Stimulated activated CD4-positive, alpha-beta T cell treated with anti-CD3 and anti-CD28 coated beads, Interleukin-15, amount 100 ng/mL, for 24 hours (primary cell): Measurements from ENCODE around the gene BMPER.

Experiments used
- DNase-seq: peaks from one replicate; pipeline ENCODE4 v3.0.0-alpha.2; 2020

BMPER gene

DNA sequence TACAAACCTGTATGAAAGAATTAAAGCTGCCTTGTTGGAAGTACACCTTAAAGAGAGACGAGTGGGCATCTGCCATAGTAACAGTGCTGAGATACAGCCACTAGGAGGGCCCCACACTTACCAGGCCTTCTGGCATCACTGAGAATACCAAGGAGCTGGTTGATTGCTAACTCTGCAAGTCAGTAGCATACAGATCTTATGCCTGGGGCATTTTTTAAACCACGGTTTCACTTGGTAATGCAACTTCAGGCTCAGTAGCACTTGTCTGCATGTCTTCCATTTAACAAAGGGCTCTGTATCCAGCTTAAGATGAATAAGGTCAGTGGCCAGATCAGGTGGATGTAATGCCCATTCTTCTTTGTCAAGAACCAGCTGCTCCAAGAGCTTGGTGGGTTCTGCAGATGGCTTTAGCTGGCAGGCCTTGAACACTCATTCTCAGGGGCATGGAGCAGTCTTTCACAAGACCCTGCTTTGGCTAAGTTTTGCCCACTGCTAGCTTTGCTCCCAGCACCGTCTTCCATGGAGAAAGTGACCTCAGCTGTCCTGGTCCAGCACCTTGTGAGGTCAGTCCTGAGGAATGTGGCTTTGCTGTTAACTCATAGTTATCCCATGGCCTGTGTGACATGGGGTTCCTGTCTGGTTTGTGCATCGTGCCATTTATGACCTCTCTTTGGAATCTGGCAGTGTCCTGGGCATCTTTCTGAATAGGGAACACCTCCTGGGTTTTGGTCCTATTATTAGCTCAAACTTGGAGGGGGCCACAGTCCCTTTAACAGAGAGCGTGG lies 68.1 kb downstream of the BMPER start:
- DNase-seq, result no peak

GRCh38 chr7:33979300-33979806 lies 74.0 kb downstream of the BMPER start:
- no peak for DNase-seq

DNA sequence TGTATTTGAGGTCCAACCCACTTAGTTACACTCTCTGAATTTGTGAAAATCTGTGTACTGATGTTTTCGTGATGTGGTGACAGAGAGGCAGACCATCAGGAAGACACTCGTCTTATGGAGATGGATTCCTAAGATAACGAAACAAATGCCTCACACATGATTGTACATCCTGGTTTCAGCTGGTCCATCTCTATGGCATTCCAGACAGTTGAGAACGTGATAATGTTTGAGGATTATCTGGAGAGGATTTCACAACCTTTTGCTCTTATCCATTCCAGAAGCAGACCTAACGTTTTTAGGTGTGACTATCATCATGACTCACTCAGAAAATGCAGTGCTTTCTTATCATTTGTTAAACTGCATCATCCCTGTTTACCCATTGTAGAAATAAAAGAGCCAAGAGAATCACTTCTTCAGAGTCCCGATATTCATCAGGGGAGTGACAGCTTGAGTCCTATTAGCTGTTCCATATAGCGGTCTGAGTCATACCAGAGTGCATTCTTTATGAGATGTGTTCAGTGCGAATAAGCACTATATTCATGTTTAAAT lies 74.5 kb downstream of the BMPER start:
- no peak for DNase-seq

DNA sequence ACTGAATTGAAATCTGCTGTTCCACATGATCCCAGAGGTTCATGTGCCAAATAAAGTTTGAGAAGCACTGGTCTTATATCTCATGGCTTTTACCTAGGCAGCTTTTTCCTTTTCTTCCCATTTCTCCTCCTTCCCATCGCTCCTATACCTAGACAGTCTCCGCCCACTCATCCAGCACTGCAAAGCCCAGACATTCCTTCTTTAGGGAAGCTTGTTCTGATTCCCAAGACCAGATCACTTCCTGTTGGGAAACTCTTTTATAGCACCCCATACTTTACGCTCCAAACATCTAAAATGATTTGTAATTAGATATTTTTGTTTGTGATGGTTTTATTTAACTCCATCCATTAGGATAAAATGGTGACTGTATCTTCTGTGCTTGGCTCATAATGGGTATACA lies 75.9 kb downstream of the BMPER start:
- no peak for DNase-seq

DNA sequence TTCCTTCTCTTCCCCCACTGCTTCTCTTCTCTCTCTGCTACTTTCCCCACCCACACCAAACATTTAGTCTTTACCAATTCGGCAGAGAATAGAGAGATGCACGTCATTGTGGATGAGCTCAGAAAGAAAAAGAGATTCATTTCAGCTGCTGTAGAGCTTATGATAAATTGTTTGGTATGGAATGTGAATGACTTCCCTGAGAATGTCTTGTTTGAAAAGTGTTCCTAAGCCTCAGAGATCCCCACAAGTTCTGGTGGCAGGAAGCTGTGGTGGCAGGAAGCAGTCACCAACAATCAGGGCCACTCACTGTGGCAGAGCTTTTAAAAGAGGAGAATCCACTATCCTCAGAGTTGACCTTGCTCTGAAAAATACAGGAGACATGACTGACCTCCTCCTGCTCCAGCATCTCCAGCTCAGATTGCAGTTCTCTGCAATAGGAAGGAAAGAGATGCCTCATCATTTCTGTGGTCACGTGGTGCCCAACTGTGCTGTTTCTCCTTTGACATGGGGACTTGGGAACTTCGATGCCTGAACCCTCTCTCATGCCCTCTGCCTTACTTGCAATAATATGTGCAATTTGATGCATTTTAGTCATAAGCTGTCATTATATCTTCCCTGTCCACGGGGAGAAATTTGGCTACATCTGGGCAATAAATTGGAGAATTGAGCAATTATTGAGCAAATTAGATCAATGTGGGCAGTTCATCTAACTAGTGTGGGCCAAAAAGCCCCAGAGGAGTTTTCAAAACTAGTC lies 76.5 kb downstream of the BMPER start:
- DNase-seq, result no peak

DNA sequence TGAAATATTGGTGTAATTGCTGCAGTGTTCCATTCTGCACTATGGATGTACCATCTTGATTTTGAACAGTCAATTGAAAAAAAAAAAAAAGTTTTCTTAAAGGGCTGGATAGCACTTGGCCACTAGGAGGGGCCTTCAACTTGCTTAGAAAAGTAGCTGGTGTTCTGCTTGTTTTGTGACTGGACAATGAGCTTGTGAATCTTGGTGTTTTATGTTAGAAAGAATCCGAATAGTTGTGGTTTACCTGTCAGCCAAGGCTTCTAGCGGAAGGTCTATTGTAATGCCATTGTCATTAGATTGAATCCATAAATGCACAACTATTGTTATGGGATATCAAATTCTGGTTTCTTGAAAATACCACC lies 77.1 kb downstream of the BMPER start:
- no peak for DNase-seq

GRCh38 chr7:33986451-33986850 lies 81.1 kb downstream of the BMPER start:
- no peak for DNase-seq

DNA sequence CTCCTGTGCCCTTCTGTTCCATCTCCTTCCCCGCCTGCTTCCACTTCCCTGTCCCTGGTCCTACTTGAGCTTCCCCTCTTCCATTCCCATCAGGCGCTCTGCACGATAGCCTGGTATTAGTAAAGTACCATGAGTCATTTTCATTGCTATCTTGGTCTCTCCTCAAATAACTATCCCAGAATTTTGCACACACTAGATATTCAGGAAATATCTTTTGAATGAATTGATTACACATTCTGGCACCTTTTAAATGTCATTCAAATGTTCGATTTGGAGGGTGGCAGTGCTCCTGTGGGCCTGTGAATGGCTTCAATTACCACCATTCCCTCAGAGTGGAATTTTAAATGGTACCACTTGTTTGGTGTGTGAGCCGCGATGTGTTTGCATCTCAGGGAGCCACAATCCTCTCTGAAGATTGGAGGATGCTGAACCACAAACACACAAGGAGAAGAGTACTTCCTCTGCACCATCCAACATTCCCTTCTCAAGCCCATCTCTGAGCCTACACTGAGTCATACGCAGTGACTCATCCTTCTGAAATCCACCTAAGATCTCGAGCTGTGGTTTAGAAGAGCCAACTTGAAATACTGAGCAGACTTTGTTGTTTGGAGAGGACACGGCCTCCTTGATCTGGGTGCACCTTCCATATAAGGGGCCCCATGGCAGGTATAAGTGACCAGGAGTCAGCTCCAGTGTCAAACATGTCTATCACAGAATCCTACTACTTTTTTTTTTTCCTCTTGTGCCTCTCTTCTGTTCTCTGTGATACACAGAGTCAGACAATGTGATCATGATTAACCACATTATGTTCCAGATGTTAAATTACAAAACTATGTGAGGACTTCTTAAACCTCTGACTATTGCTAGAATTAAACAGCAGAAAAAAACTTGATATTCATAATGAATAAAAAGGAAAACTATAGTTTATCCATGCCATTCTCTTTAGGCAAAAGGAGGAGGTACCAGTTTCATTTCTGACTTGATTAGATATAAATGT lies 81.9 kb downstream of the BMPER start:
- no peak for DNase-seq

DNA sequence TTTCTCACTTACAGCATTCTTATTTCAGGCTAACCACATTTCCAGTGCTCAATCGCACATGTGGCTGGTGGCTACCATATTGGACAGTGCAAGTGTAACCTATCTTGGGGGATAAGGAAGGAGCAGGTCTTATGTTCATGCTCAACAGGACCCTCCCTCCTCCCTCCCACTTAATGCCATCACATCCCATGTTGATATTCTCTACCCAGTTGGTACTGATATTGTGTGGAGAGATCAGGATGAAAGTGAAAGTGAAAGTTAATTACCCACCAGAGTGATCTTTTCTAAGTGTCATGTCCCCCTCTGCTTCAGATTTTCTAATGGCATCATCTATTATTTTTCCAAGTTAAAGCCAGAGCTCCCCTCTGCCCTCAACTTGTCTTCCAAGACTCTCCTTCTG lies 91.6 kb downstream of the BMPER start:
- DNase-seq, result no peak

GRCh38 chr7:33998476-33998875 lies 93.1 kb downstream of the BMPER start:
- DNase-seq, result no peak

DNA sequence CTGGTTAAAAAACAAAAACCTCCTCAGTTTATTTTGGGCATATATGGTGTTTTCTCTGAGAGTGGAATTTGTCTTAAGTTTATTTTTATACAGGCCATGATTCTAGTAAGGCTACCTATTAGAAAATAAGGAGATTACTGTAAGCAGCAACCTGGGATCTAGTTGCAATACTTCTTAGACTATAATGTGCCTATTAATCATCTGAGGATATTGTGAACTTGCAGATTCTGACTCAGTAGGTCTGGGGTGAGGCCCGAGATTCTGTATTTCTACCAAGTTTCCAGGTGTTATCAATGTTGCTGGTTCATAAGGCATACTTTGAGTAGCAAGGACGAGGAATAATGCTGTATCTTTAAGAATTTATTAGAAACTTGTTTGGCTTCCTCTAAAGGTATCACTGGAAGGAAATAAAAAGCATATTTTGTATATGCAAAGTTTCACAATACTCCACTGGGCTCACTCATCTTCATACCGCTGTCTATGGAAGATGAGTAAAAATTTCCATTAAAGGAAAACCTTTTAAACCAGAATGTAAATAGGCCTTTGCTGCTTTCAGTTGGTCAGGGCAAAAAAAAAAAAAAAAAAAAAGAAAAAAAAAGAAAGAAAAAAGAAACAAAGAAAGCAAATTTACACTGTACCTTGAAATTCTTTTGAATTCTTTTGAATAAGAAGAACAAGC lies 105.8 kb downstream of the BMPER start:
- DNase-seq, result no peak

- no peak for DNase-seq
Measured at GRCh38 chr7:34011696-34012095, 106.4 kb downstream of the BMPER start.

GRCh38 chr7:34013421-34013820 lies 108.1 kb downstream of the BMPER start:
- no peak for DNase-seq

DNA sequence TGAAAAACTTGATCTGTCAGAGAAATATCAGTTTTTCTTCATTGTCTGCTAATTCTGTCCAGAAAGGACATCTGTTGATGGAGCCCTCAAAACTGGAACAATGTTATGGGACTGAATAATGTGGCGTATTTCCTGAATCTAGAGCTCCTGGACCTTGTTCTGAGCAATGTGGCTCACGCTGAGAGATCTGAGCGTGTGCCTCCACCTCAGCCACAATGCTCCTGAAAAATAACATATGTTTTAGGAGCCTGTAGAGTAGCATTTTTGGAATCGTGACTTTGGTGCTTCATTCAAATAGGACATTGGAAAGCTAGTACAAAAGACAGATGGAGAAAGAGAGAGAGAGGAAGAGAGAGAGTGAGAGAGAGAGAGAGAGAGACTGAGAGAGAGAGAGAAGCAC lies 110.3 kb downstream of the BMPER start:
- no peak for DNase-seq

GRCh38 chr7:34016876-34017275 lies 111.5 kb downstream of the BMPER start:
- no peak for DNase-seq

- no peak for DNase-seq
Measured at GRCh38 chr7:34019301-34019790, 114.0 kb downstream of the BMPER start.

GRCh38 chr7:34022626-34023025 lies 117.3 kb downstream of the BMPER start:
- DNase-seq, result no peak

GRCh38 chr7:34025600-34025999 lies 120.3 kb downstream of the BMPER start:
- no peak for DNase-seq

DNA sequence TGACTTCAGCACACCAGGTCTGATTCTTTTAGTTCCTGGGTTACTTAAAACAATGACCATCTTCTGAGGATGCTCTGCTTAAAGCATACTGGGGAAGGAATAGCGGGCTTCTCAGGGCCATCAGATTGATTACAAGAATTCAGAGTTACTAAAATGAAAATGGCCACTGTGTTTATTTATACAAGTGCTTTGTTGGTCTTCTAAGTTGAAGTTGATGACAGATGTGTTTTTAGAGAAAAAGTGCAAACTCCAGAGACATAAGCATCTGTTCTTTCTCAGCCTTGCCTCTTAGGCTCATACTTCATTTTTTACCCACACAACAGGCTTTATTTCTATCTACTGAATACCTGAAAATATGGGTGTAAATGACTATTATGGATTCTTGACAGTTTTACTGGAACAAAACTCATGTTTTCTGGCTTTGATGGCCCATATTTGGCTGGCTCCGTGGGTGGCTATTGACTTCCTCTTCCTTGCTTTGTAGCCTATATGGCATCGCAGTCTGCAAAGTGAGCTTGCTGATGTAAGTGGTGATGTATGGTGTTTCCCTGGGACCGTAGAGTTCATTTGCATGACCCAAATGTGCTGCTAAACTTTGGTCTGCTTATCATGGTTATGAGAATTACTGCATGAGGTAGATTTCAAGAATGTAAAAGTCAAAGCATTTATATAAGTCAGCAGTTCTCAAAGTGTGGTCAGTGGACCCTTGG lies 121.3 kb downstream of the BMPER start:
- DNase-seq, result no peak

DNA sequence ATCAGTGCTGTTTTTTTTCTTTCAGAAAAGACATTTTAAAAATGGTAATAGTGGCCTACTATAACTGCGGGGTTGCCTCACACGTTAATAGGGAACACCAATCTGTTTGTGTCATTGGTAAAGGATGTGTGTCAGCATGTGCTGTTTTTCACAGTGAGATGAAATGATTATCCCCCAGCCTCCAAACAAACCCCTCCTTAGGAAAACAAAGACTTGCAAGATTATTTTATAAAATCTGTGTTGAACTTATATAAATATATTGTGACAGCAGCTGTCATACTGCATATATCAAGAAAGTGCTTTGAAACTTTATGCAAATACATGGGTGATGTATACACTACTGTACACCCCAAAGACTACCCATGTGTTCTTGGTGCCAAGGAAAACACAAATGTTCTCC lies 125.8 kb downstream of the BMPER start:
- DNase-seq, result no peak

- no peak for DNase-seq
Measured at GRCh38 chr7:34034728-34035127, 129.4 kb downstream of the BMPER start.
